Non-pigmented ciliary epithelial cell (primary cell): Measurements from ENCODE around the gene ITGB1.

Experiments
- DNase-seq: peaks from one replicate; pipeline ENCODE4 v3.0.0-alpha.2; 2010; ENCODE audit warnings: low read depth

ITGB1 gene

GRCh38 chr10:32888161-32888927 lies 69.7 kb downstream of the ITGB1 start:
- no peak for DNase-seq

- DNase-seq = no peak
Observed at GRCh38 chr10:32887481-32887880, 70.5 kb downstream of the ITGB1 start.

- DNase-seq = no peak
Observed at GRCh38 chr10:32882076-32882475, 76.0 kb downstream of the ITGB1 start.

GRCh38 chr10:32878646-32879045 lies 79.4 kb downstream of the ITGB1 start:
- DNase-seq = no peak

GRCh38 chr10:32877915-32878314 lies 80.1 kb downstream of the ITGB1 start:
- DNase-seq = no peak

GRCh38 chr10:32865170-32865569 lies 92.9 kb downstream of the ITGB1 start:
- DNase-seq = no peak

GRCh38 chr10:32854435-32854834 lies 103.6 kb downstream of the ITGB1 start:
- DNase-seq = no peak

- DNase-seq = no peak
Observed at GRCh38 chr10:32851301-32851700, 106.7 kb downstream of the ITGB1 start.
